ENCODE data around the gene IPO4.

IPO4 gene

DNA sequence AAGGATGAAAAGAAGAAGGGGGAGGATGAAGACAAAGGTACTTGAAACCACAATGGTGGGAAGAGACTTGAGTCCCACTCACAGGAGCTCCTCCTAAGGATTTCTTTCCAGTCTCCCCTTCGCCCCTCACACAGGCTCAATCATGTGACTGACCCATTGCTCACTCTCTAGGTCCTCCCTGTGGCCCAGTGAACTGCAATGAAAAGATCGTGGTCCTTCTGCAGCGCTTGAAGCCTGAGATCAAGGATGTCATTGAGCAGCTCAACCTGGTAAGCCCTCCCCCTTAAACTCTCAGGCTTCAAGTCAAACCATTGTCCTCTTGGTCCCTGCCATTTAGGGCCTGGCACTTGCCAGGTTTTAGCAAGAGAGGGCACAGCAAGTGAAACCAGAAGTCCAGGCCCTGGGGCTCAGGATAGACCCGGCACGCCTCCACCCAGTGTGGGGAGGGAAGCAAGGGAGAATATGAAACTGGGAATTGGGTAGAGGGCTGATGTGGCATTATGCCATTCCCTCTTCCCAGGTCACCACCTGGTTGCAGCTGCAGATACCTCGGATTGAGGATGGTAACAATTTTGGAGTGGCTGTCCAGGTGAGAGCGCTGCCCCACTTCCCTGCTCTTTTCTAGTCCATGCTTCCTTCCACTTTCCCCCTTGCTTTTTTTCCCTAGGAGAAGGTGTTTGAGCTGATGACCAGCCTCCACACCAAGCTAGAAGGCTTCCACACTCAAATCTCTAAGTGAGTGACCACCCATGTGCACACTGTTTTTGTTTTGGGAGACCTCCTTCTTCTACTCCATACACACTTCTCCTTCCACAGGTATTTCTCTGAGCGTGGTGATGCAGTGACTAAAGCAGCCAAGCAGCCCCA lies 50.9 kb downstream of the IPO4 start:
- no peak for DNase-seq
- Histone ChIP-seq H3K9me2 (replicated peaks; ENCODE audit: insufficient read depth, low read length) (no peaks in the 10 kb centered on the region), H2AFZ (ENCODE audit: low read length) (no peak overlapping the region), H3K36me3 (replicated peaks; ENCODE audit: insufficient read depth, low read length) (0 out of 2 replicates have a peak, but pooled peaks cover 2% of the 10 kb centered on the region), H3K27me3 (replicated peaks; ENCODE audit: insufficient read depth, low read length) (no peaks in the 10 kb centered on the region), H3K4me3 (ENCODE audit: low read length) (no peak overlapping the region), H3K27ac (ENCODE audit: low read length) (no peak overlapping the region), H3K4me1 (ENCODE audit: low read length) (peaks cover 11% of the 10 kb centered on the region; the same call in 1 of the 2 replicates), H3K9ac (ENCODE audit: low read length) (no peak overlapping the region), H3K4me2 (ENCODE audit: low read depth, low read length) (peak overlapping the region; percentile 76; the same call in 1 of the 2 replicates), H4K20me1 (ENCODE audit: insufficient read depth, low read length) (no peaks in the 10 kb centered on the region), H3K79me2 (ENCODE audit: low read length) (peaks cover 43% of the 10 kb centered on the region), H3K9me3 (replicated peaks; ENCODE audit: insufficient read depth, low read length) (no peaks in the 10 kb centered on the region), H3F3A (ENCODE audit: insufficient read depth, low read length) (peaks cover 8% of the 10 kb centered on the region)
- TF ChIP-seq, protein P1, sequence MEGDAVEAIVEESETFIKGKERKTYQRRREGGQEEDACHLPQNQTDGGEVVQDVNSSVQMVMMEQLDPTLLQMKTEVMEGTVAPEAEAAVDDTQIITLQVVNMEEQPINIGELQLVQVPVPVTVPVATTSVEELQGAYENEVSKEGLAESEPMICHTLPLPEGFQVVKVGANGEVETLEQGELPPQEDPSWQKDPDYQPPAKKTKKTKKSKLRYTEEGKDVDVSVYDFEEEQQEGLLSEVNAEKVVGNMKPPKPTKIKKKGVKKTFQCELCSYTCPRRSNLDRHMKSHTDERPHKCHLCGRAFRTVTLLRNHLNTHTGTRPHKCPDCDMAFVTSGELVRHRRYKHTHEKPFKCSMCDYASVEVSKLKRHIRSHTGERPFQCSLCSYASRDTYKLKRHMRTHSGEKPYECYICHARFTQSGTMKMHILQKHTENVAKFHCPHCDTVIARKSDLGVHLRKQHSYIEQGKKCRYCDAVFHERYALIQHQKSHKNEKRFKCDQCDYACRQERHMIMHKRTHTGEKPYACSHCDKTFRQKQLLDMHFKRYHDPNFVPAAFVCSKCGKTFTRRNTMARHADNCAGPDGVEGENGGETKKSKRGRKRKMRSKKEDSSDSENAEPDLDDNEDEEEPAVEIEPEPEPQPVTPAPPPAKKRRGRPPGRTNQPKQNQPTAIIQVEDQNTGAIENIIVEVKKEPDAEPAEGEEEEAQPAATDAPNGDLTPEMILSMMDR (IDR thresholded peaks at IDR 0.05; ENCODE audit: low read length), result no peak
- no peak for TF ChIP-seq EZH2 (optimal IDR thresholded peaks at IDR 0.05; ENCODE audit: low read depth, low read length)
- TF ChIP-seq EZH2phosphoT487 (IDR thresholded peaks at IDR 0.05; ENCODE audit: low read length), result no peak

DNA sequence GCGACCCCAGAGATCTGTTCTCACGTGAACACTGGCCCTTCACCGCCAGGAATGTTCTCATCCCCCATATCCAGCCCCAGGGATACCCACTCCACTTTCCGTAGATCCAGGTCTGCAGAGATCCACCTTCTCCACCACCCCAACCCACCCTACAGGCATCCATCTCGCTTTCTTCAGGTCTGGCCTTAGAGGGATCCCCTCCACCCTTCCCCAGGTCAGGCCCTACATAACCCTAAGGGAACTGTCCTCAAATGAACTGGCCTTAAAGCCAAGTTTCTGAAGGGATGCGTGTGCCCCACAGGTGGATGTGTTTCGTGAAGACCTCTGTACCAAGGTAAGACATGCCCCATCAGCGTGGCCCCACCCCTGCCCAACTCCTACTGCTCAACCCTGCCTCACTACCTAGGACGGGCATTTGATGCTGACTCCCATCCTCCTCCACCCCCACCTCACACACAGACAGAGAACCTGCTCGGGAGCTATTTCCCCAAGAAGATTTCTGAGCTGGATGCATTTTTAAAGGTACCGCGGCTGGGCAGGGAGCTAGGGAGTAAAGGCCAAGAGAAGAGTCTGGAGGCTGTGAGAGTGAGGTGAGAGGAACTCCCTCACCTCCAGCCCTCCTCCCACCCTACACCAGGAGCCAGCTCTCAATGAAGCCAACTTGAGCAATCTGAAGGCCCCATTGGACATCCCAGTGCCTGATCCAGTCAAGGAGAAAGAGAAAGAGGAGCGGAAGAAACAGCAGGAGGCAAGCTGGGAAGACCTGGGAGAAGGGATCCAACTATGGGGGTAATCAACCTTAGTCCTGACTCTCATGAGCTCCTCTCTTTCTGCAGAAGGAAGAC lies 51.7 kb downstream of the IPO4 start:
- Histone ChIP-seq H3K27me3 (replicated peaks; ENCODE audit: insufficient read depth, low read length) (no peaks in the 10 kb centered on the region), H4K20me1 (ENCODE audit: insufficient read depth, low read length) (no peaks in the 10 kb centered on the region), H3K79me2 (ENCODE audit: low read length) (peaks cover 43% of the 10 kb centered on the region), H3K4me3 (ENCODE audit: low read length) (peak overlapping the region; percentile 74), H3K36me3 (replicated peaks; ENCODE audit: insufficient read depth, low read length) (0 out of 2 replicates have a peak, but pooled peaks cover 2% of the 10 kb centered on the region), H3K9ac (ENCODE audit: low read length) (peak overlapping the region; percentile 81; the same call in 1 of the 2 replicates), H3F3A (ENCODE audit: insufficient read depth, low read length) (peaks cover 5% of the 10 kb centered on the region), H2AFZ (ENCODE audit: low read length) (no peak overlapping the region), H3K4me1 (ENCODE audit: low read length) (peaks cover 11% of the 10 kb centered on the region; the same call in 1 of the 2 replicates), H3K27ac (ENCODE audit: low read length) (peak overlapping the region; percentile 35; the same call in 1 of the 2 replicates), H3K9me2 (replicated peaks; ENCODE audit: insufficient read depth, low read length) (no peaks in the 10 kb centered on the region), H3K9me3 (replicated peaks; ENCODE audit: insufficient read depth, low read length) (no peaks in the 10 kb centered on the region), H3K4me2 (ENCODE audit: low read depth, low read length) (peak overlapping the region; percentile 76)
- no peak for DNase-seq
- TF ChIP-seq EZH2phosphoT487 (IDR thresholded peaks at IDR 0.05; ENCODE audit: low read length) (no peak), EZH2 (optimal IDR thresholded peaks at IDR 0.05; ENCODE audit: low read depth, low read length) (no peak)
- TF ChIP-seq, protein P1 (IDR thresholded peaks at IDR 0.05; ENCODE audit: low read length), result no peak

DNA sequence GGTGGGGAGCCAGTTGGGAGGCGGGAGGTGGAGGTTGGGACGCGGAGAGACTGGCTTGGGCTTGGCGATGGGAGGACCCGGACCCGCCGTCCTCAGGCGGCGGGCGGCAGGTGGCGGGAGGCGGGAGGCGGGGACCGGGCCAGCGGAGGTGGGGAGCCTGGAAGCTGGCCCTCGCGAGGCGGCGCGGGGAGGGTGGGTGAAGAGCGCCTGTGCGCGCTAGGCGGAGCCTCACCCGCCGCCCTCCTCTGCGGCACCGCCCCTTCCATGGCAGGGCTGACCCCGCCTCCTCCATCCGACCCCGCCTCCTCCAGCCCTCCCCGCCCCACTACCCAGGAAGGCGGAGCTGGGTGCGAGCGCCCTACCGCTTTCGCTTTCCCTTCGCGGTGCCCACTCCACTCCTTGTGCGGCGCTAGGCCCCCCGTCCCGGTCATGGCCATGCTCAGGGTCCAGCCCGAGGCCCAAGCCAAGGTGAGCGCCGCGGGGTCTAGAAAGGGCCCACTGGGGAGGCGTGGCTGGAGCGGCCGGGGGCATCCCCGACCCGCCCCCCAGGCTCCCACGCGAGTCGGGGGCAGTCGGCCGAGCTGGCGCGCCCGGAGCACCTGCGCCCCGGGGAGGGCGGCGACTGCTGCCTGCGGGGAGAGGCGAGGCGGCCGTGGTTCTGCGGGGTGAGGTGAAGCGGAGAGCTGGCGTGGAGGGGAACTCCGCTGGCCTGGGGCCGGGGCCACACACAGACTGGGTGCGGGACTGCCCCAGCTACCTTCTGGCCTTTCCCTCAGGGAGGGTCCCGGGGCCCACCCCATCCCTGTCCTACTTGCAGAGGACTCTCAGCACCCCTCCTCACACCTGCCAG lies 52.6 kb downstream of the IPO4 start, which contains the start of gene PSME1:
TSS of gene PSME1 (plus strand) at position 361 of the 850 bp plus-strand sequence. CDS start at position 430, 69 bp downstream.
- peak within 1 kb of the TSS; percentile 81 for H2AFZ ChIP-seq (ENCODE audit: low read length)
- TF ChIP-seq, protein P1 (IDR thresholded peaks at IDR 0.05; ENCODE audit: low read length), result no peak
- no peak for TF ChIP-seq EZH2phosphoT487 (IDR thresholded peaks at IDR 0.05; ENCODE audit: low read length)
- TF ChIP-seq EZH2 (optimal IDR thresholded peaks at IDR 0.05; ENCODE audit: low read depth, low read length), result no peak
- peak within 1 kb of the TSS; percentile 74 for H3K4me3 ChIP-seq (ENCODE audit: low read length)
- H3K9ac ChIP-seq (ENCODE audit: low read length), result peak within 1 kb of the TSS; percentile 81
- no peaks in the 10 kb centered on the region for H3K27me3 ChIP-seq (replicated peaks; ENCODE audit: insufficient read depth, low read length)
- H4K20me1 ChIP-seq (ENCODE audit: insufficient read depth, low read length), result no peaks in the 10 kb centered on the region
- peak within 1 kb of the TSS; percentile 77 for H3K4me2 ChIP-seq (ENCODE audit: low read depth, low read length)
- H3K4me1 ChIP-seq (ENCODE audit: low read length), result peaks cover 11% of the 10 kb centered on the region; the same call in 1 of the 2 replicates
- no peaks in the 10 kb centered on the region for H3K9me2 ChIP-seq (replicated peaks; ENCODE audit: insufficient read depth, low read length)
- peak; percentile 76 for DNase-seq
- H3K27ac ChIP-seq (ENCODE audit: low read length), result peak within 1 kb of the TSS; percentile 35; the same call in 1 of the 2 replicates
- 0 out of 2 replicates have a peak, but pooled peaks cover 2% of the 10 kb centered on the region for H3K36me3 ChIP-seq (replicated peaks; ENCODE audit: insufficient read depth, low read length)
- 0 out of 2 replicates have a peak, but pooled peaks cover 2% of the 10 kb centered on the region for H3F3A ChIP-seq (ENCODE audit: insufficient read depth, low read length)
- peaks cover 43% of the 10 kb centered on the region for H3K79me2 ChIP-seq (ENCODE audit: low read length)
- no peaks in the 10 kb centered on the region for H3K9me3 ChIP-seq (replicated peaks; ENCODE audit: insufficient read depth, low read length)
